DND-41 (cell line): Measurements from ENCODE around the gene S100PBP.
A peak's percentile ranks its signal among the peaks of the same experiment; 100 is the strongest.

Experiments used
- ATAC-seq: fragments of 200-7000 bp; cut with Tn5 transposase; 3 replicates; pipeline ENCODE4 v1.9.1; 2021; ENCODE audit warnings: low read depth; ENCODE audit not compliant: insufficient read depth
- DNase-seq: peaks from one replicate; pipeline ENCODE4 v3.0.0-alpha.2; 2020
- H2AFZ ChIP-seq: 2 replicates; pipeline ENCODE4 v1.6.0; 2012; ENCODE audit warnings: low read depth, low read length
- H3K27ac ChIP-seq: 2 replicates; pipeline ENCODE4 v1.5.1; 2012; ENCODE audit warnings: low read length, inconsistent platforms
- H3K27me3 ChIP-seq: fragments of 200-600 bp; sonication (generic); 2 replicates; pipeline ENCODE4 v1.6.0; 2012; ENCODE audit warnings: low read length, mild to moderate bottlenecking, inconsistent platforms; ENCODE audit not compliant: insufficient read depth, poor library complexity
- H3K36me3 ChIP-seq: 2 replicates; pipeline ENCODE4 v1.5.1; 2012; ENCODE audit warnings: low read length, inconsistent platforms; ENCODE audit not compliant: insufficient read depth
- H3K4me1 ChIP-seq: 2 replicates; pipeline ENCODE4 v1.5.1; 2012; ENCODE audit warnings: mild to moderate bottlenecking, low read length; ENCODE audit not compliant: insufficient read depth
- H3K4me2 ChIP-seq: 2 replicates; pipeline ENCODE4 v1.6.0; 2012; ENCODE audit warnings: mild to moderate bottlenecking, moderate library complexity, low read length, inconsistent platforms; ENCODE audit not compliant: insufficient read depth
- H3K4me3 ChIP-seq, 2 experiments: fragments of 200-600 bp in 1 of 2; shearing (Covaris generic) in 1 of 2; 2 replicates each; pipeline ENCODE4 v1.5.1; 2012 to 2016; ENCODE audit warnings: inconsistent platforms in 2 of 2, low read length in 2 of 2, mild to moderate bottlenecking in 2 of 2, low read depth in 1 of 2, moderate library complexity in 1 of 2
- H3K79me2 ChIP-seq: 2 replicates; pipeline ENCODE4 v1.6.0; 2012; ENCODE audit warnings: low read length, inconsistent platforms; ENCODE audit not compliant: insufficient read depth
- H3K9ac ChIP-seq: 2 replicates; pipeline ENCODE4 v1.6.0; 2012; ENCODE audit warnings: low read depth, mild to moderate bottlenecking, inconsistent platforms, low read length, moderate library complexity
- H3K9me3 ChIP-seq: 2 replicates; pipeline ENCODE4 v1.5.1; 2012; ENCODE audit warnings: low read length, moderate library complexity, mild to moderate bottlenecking, inconsistent platforms; ENCODE audit not compliant: insufficient read depth, severe bottlenecking
- H4K20me1 ChIP-seq: 2 replicates; pipeline ENCODE4 v1.6.0; 2012; ENCODE audit warnings: low read length; ENCODE audit not compliant: insufficient read depth
- CTCF ChIP-seq: IDR thresholded peaks from 2 replicates; pipeline ENCODE4 v1.5.1; 2012; ENCODE audit warnings: borderline replicate concordance, low read length, moderate library complexity, mild to moderate bottlenecking; ENCODE audit not compliant: poor library complexity, severe bottlenecking; ENCODE audit errors: extremely low read depth
- EZH2 ChIP-seq: IDR thresholded peaks from 3 replicates; pipeline ENCODE4 v1.6.1; 2012; ENCODE audit warnings: borderline replicate concordance, low read depth, mild to moderate bottlenecking, moderate library complexity, low read length, inconsistent platforms; ENCODE audit not compliant: severe bottlenecking

Gene S100PBP

GRCh38 chr1:32772281-32773017, 45.0 kb upstream of the S100PBP start:
- Histone ChIP-seq H2AFZ (no peak overlapping the region), H3K4me1 (no peaks in the 10 kb centered on the region), H3K79me2 (no peaks in the 10 kb centered on the region), H3K9me3 (no peaks in the 10 kb centered on the region), H3K36me3 (peaks cover 36% of the 10 kb centered on the region), H4K20me1 (peaks cover 26% of the 10 kb centered on the region), H3K4me2 (no peak overlapping the region), H3K27ac (no peak overlapping the region), H3K9ac (no peak overlapping the region), H3K27me3 (no peaks in the 10 kb centered on the region), H3K4me3 (no peak overlapping the region)
- ATAC-seq = 0 out of 3 replicates have a peak, but pooled peaks have one; percentile 4
- no peak for TF ChIP-seq CTCF
- no peak for TF ChIP-seq EZH2
- no peak for DNase-seq

- Histone ChIP-seq H3K36me3 (peaks cover 44% of the 10 kb centered on the region), H4K20me1 (peaks cover 26% of the 10 kb centered on the region), H3K79me2 (no peaks in the 10 kb centered on the region), H2AFZ (no peak overlapping the region), H3K4me3 (no peak overlapping the region), H3K9me3 (no peaks in the 10 kb centered on the region), H3K27ac (no peak overlapping the region), H3K4me1 (no peaks in the 10 kb centered on the region), H3K9ac (no peak overlapping the region), H3K27me3 (no peaks in the 10 kb centered on the region), H3K4me2 (no peak overlapping the region)
- peak; percentile 91 for TF ChIP-seq CTCF
- no peak for TF ChIP-seq EZH2
- ATAC-seq (peak; percentile 81), DNase-seq (peak; percentile 76)
Observed at GRCh38 chr1:32773018-32773763, 44.3 kb upstream of the S100PBP start.

DNA sequence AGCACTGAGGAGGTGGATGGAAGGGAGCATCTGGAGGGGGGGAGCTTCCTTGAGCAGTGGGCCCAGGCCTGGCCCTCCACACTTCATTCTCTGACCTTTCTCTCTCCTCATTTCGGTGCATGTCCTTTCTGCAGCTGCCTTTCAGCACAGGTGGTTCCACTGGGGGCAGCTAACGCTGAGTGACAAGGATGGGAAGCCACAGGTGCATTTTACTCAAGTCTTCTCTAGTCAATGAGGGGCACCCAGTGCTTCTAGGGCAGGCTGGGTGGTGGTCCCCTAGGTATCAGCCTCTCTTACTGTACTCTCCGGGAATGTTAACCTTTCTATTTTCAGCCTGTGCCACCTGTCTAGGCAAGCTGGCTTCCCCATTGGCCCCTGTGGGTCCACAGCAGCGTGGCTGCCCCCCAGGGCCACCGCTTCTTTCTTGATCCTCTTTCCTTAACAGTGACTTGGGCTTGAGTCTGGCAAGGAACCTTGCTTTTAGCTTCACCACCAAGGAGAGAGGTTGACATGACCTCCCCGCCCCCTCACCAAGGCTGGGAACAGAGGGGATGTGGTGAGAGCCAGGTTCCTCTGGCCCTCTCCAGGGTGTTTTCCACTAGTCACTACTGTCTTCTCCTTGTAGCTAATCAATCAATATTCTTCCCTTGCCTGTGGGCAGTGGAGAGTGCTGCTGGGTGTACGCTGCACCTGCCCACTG, 43.5 kb upstream of the S100PBP start:
- H4K20me1 ChIP-seq = peaks cover 26% of the 10 kb centered on the region
- ATAC-seq = peak; percentile 27
- no peaks in the 10 kb centered on the region for H3K27me3 ChIP-seq
- H3K79me2 ChIP-seq = no peaks in the 10 kb centered on the region
- no peaks in the 10 kb centered on the region for H3K4me1 ChIP-seq
- H3K4me3 ChIP-seq = no peak overlapping the region
- peaks cover 49% of the 10 kb centered on the region for H3K36me3 ChIP-seq
- H3K4me2 ChIP-seq = no peak overlapping the region
- H3K27ac ChIP-seq = no peak overlapping the region
- H3K9me3 ChIP-seq = no peaks in the 10 kb centered on the region
- no peak for DNase-seq
- TF ChIP-seq CTCF (no peak), EZH2 (no peak)
- no peak overlapping the region for H2AFZ ChIP-seq
- H3K9ac ChIP-seq = no peak overlapping the region
